ENCODE results near the gene THUMPD2.

Gene THUMPD2

GRCh38 chr2:39724828-39725144, 54.3 kb downstream of the THUMPD2 start:
- Mint-ChIP-seq H3K4me1 (no peaks in the 10 kb centered on the region), H3K27me3 (peaks cover 24% of the 10 kb centered on the region), H3K9me3 (no peaks in the 10 kb centered on the region), H3K27ac (ENCODE audit: low read depth) (no peak overlapping the region), H3K36me3 (ENCODE audit: insufficient read depth) (no peaks in the 10 kb centered on the region), H3K4me3 (no peak overlapping the region)
- DNase-seq (ENCODE audit: low spot score in 2 of 2), result no peak
- no peak for ATAC-seq (replicated peaks; ENCODE audit: extremely low read depth, poor library complexity, severe bottlenecking)

GRCh38 chr2:39723946-39724827, 54.9 kb downstream of the THUMPD2 start:
- no peaks in the 10 kb centered on the region for H3K4me1 Mint-ChIP-seq

GRCh38 chr2:39723497-39723896, 55.6 kb downstream of the THUMPD2 start:
- Mint-ChIP-seq H3K36me3 (ENCODE audit: insufficient read depth) (no peaks in the 10 kb centered on the region), H3K27me3 (peaks cover 35% of the 10 kb centered on the region), H3K27ac (ENCODE audit: low read depth) (no peak overlapping the region), H3K4me3 (no peak overlapping the region), H3K4me1 (no peaks in the 10 kb centered on the region), H3K9me3 (no peaks in the 10 kb centered on the region)
- no peak for ATAC-seq (replicated peaks; ENCODE audit: extremely low read depth, poor library complexity, severe bottlenecking)
- no peak for DNase-seq (ENCODE audit: low spot score in 2 of 2)

More at GRCh38 chr2:39723946-39724827, 54.9 kb downstream of the THUMPD2 start:
- H3K36me3 Mint-ChIP-seq (ENCODE audit: insufficient read depth), result no peaks in the 10 kb centered on the region
- no peak for DNase-seq (ENCODE audit: low spot score in 2 of 2)
- no peak overlapping the region for H3K27ac Mint-ChIP-seq (ENCODE audit: low read depth)
- no peak overlapping the region for H3K4me3 Mint-ChIP-seq
- no peaks in the 10 kb centered on the region for H3K9me3 Mint-ChIP-seq
- H3K27me3 Mint-ChIP-seq, result peaks cover 28% of the 10 kb centered on the region
- no peak for ATAC-seq (replicated peaks; ENCODE audit: extremely low read depth, poor library complexity, severe bottlenecking)

- H3K9me3 Mint-ChIP-seq, result no peaks in the 10 kb centered on the region
- ATAC-seq (replicated peaks; ENCODE audit: extremely low read depth, poor library complexity, severe bottlenecking), result no peak
- no peak for DNase-seq (ENCODE audit: low spot score in 2 of 2)
- H3K4me1 Mint-ChIP-seq, result no peaks in the 10 kb centered on the region
- no peak overlapping the region for H3K4me3 Mint-ChIP-seq
- H3K27ac Mint-ChIP-seq (ENCODE audit: low read depth), result no peak overlapping the region
- no peaks in the 10 kb centered on the region for H3K36me3 Mint-ChIP-seq (ENCODE audit: insufficient read depth)
- H3K27me3 Mint-ChIP-seq, result peaks cover 40% of the 10 kb centered on the region
These were observed 58.1 kb downstream of the THUMPD2 start for GRCh38 chr2:39720970-39721369.

GRCh38 chr2:39719317-39719716, 59.7 kb downstream of the THUMPD2 start:
- ATAC-seq (replicated peaks; ENCODE audit: extremely low read depth, poor library complexity, severe bottlenecking) (no peak), DNase-seq (ENCODE audit: low spot score in 2 of 2) (no peak)
- peaks cover 47% of the 10 kb centered on the region for H3K27me3 Mint-ChIP-seq
- H3K4me1 Mint-ChIP-seq, result no peaks in the 10 kb centered on the region
- H3K4me3 Mint-ChIP-seq, result no peak overlapping the region
- H3K9me3 Mint-ChIP-seq, result no peaks in the 10 kb centered on the region
- H3K27ac Mint-ChIP-seq (ENCODE audit: low read depth), result no peak overlapping the region
- H3K36me3 Mint-ChIP-seq (ENCODE audit: insufficient read depth), result no peaks in the 10 kb centered on the region

- DNase-seq (ENCODE audit: low spot score in 2 of 2) (no peak), ATAC-seq (replicated peaks; ENCODE audit: extremely low read depth, poor library complexity, severe bottlenecking) (no peak)
- H3K36me3 Mint-ChIP-seq (ENCODE audit: insufficient read depth), result no peaks in the 10 kb centered on the region
- peaks cover 56% of the 10 kb centered on the region for H3K27me3 Mint-ChIP-seq
- H3K4me3 Mint-ChIP-seq, result no peak overlapping the region
- no peaks in the 10 kb centered on the region for H3K4me1 Mint-ChIP-seq
- H3K27ac Mint-ChIP-seq (ENCODE audit: low read depth), result no peak overlapping the region
- H3K9me3 Mint-ChIP-seq, result no peaks in the 10 kb centered on the region
These were observed 60.6 kb downstream of the THUMPD2 start for GRCh38 chr2:39718483-39718882.

- Mint-ChIP-seq H3K9me3 (no peaks in the 10 kb centered on the region), H3K4me3 (no peak overlapping the region), H3K27me3 (peaks cover 65% of the 10 kb centered on the region), H3K4me1 (no peaks in the 10 kb centered on the region), H3K36me3 (ENCODE audit: insufficient read depth) (no peaks in the 10 kb centered on the region), H3K27ac (ENCODE audit: low read depth) (no peak overlapping the region)
- DNase-seq (ENCODE audit: low spot score in 2 of 2) (no peak), ATAC-seq (replicated peaks; ENCODE audit: extremely low read depth, poor library complexity, severe bottlenecking) (no peak)
These were observed 62.0 kb downstream of the THUMPD2 start for GRCh38 chr2:39717067-39717466.

- H3K9me3 Mint-ChIP-seq, result no peaks in the 10 kb centered on the region
- H3K36me3 Mint-ChIP-seq (ENCODE audit: insufficient read depth), result no peaks in the 10 kb centered on the region
- no peaks in the 10 kb centered on the region for H3K4me1 Mint-ChIP-seq
- peaks cover 57% of the 10 kb centered on the region for H3K27me3 Mint-ChIP-seq
- ATAC-seq (replicated peaks; ENCODE audit: extremely low read depth, poor library complexity, severe bottlenecking) (no peak), DNase-seq (ENCODE audit: low spot score in 2 of 2) (no peak)
- H3K27ac Mint-ChIP-seq (ENCODE audit: low read depth), result no peak overlapping the region
- H3K4me3 Mint-ChIP-seq, result no peak overlapping the region
These were observed 63.2 kb downstream of the THUMPD2 start for GRCh38 chr2:39715822-39716221.

- Mint-ChIP-seq H3K27me3 (peaks cover 55% of the 10 kb centered on the region), H3K9me3 (no peaks in the 10 kb centered on the region), H3K4me3 (no peak overlapping the region), H3K36me3 (ENCODE audit: insufficient read depth) (no peaks in the 10 kb centered on the region), H3K27ac (ENCODE audit: low read depth) (no peak overlapping the region), H3K4me1 (no peaks in the 10 kb centered on the region)
- DNase-seq (ENCODE audit: low spot score in 2 of 2) (no peak), ATAC-seq (replicated peaks; ENCODE audit: extremely low read depth, poor library complexity, severe bottlenecking) (no peak)
These were observed 64.0 kb downstream of the THUMPD2 start for GRCh38 chr2:39715095-39715494.

GRCh38 chr2:39712953-39713352, 66.1 kb downstream of the THUMPD2 start:
- H3K27me3 Mint-ChIP-seq, result peaks cover 52% of the 10 kb centered on the region
- no peaks in the 10 kb centered on the region for H3K36me3 Mint-ChIP-seq (ENCODE audit: insufficient read depth)
- DNase-seq (ENCODE audit: low spot score in 2 of 2) (no peak), ATAC-seq (replicated peaks; ENCODE audit: extremely low read depth, poor library complexity, severe bottlenecking) (no peak)
- H3K4me3 Mint-ChIP-seq, result no peak overlapping the region
- no peaks in the 10 kb centered on the region for H3K4me1 Mint-ChIP-seq
- H3K27ac Mint-ChIP-seq (ENCODE audit: low read depth), result no peak overlapping the region
- no peaks in the 10 kb centered on the region for H3K9me3 Mint-ChIP-seq

- H3K4me3 Mint-ChIP-seq, result no peak overlapping the region
- DNase-seq (ENCODE audit: low spot score in 2 of 2), result no peak
- no peaks in the 10 kb centered on the region for H3K9me3 Mint-ChIP-seq
- no peaks in the 10 kb centered on the region for H3K36me3 Mint-ChIP-seq (ENCODE audit: insufficient read depth)
- ATAC-seq (replicated peaks; ENCODE audit: extremely low read depth, poor library complexity, severe bottlenecking), result no peak
- peaks cover 74% of the 10 kb centered on the region for H3K27me3 Mint-ChIP-seq
- no peak overlapping the region for H3K27ac Mint-ChIP-seq (ENCODE audit: low read depth)
- H3K4me1 Mint-ChIP-seq, result no peaks in the 10 kb centered on the region
These were observed 68.3 kb downstream of the THUMPD2 start for GRCh38 chr2:39710807-39711206.

GRCh38 chr2:39708003-39708402, 71.1 kb downstream of the THUMPD2 start:
- no peaks in the 10 kb centered on the region for H3K4me1 Mint-ChIP-seq
- no peak overlapping the region for H3K27ac Mint-ChIP-seq (ENCODE audit: low read depth)
- no peak for ATAC-seq (replicated peaks; ENCODE audit: extremely low read depth, poor library complexity, severe bottlenecking)

GRCh38 chr2:39706945-39707344, 72.1 kb downstream of the THUMPD2 start:
- no peak for ATAC-seq (replicated peaks; ENCODE audit: extremely low read depth, poor library complexity, severe bottlenecking)
- Mint-ChIP-seq H3K27ac (ENCODE audit: low read depth) (no peak overlapping the region), H3K36me3 (ENCODE audit: insufficient read depth) (no peaks in the 10 kb centered on the region), H3K9me3 (peaks cover 5% of the 10 kb centered on the region), H3K4me3 (no peak overlapping the region), H3K4me1 (no peaks in the 10 kb centered on the region), H3K27me3 (peaks cover 68% of the 10 kb centered on the region)
- no peak for DNase-seq (ENCODE audit: low spot score in 2 of 2)

More at GRCh38 chr2:39708003-39708402, 71.1 kb downstream of the THUMPD2 start:
- H3K27me3 Mint-ChIP-seq, result peaks cover 77% of the 10 kb centered on the region
- no peak overlapping the region for H3K4me3 Mint-ChIP-seq
- no peaks in the 10 kb centered on the region for H3K36me3 Mint-ChIP-seq (ENCODE audit: insufficient read depth)
- DNase-seq (ENCODE audit: low spot score in 2 of 2), result no peak
- no peaks in the 10 kb centered on the region for H3K9me3 Mint-ChIP-seq

Measured in central memory CD8-positive, alpha-beta T cell (primary cell).